ENCODE results near the gene HDAC9. TPM values are rescaled to one million over a fixed set of nuclear protein-coding genes. Genes with fewer than 3 reads are reported as not detected.

Gene HDAC9
- total RNA-seq, 4 donors from 2014 or later = 19.6 to 48.3 (median 28.4) TPM

DNA sequence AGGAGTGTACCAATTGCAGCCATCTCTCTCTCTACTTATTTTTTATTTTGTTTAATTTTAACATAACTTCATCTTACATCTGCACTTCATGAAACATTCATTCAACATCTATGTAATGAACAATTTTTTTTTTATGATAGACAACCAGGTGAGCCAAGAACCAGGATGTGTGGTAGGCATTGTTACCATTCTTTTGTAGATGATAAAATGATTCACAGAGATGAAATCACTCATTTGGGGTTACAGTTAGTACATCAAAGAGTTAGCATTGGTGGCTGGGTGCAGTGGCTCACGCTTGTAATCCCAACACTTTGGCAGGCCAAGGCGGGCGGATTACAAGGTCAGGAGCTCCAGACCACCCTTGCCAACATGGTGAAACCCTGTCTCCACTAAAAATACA, 127.8 kb downstream of the HDAC9 start:
- TF ChIP-seq, protein P1, sequence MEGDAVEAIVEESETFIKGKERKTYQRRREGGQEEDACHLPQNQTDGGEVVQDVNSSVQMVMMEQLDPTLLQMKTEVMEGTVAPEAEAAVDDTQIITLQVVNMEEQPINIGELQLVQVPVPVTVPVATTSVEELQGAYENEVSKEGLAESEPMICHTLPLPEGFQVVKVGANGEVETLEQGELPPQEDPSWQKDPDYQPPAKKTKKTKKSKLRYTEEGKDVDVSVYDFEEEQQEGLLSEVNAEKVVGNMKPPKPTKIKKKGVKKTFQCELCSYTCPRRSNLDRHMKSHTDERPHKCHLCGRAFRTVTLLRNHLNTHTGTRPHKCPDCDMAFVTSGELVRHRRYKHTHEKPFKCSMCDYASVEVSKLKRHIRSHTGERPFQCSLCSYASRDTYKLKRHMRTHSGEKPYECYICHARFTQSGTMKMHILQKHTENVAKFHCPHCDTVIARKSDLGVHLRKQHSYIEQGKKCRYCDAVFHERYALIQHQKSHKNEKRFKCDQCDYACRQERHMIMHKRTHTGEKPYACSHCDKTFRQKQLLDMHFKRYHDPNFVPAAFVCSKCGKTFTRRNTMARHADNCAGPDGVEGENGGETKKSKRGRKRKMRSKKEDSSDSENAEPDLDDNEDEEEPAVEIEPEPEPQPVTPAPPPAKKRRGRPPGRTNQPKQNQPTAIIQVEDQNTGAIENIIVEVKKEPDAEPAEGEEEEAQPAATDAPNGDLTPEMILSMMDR (IDR thresholded peaks at IDR 0.05; ENCODE audit: low read depth) = no peak

DNA sequence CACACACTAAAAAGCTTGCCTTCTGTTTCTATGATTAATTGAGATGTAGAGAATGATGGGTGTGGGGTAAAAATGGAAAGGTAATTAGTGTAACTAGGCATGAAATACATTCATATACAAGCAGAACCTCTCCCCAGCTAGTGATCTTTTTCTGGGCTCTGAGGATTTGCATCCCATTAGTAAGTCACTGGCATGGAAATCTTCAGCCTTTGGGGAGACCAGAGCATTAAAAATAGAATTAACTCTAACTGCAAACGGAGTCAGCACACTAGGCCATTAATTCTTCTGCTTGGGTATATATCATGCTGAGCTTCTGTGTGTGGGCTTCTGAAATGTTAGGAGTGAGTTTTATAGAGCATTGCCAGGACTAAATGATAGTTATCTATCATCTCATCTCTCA, 128.9 kb downstream of the HDAC9 start:
- TF ChIP-seq, protein P1 (IDR thresholded peaks at IDR 0.05; ENCODE audit: low read depth) = no peak

DNA sequence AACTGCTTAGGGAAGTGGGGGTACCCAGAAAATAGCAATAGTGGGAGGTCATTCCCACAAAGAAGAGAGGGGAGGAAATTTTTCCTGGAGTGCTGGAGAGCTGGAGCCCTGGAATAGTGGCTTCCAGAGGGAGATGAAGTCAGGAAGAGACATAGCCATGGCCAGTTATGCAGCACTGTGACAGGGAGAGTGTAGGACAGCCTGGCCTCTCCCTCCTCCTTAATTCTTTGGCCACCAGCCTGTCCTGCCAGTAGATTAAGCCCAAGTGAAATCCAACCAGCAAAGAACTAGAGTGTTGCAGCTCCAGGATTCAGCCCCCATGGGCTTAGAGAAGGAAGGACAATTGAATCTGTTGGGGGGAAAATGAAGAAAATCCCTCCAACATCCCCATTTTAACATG, 130.5 kb downstream of the HDAC9 start:
- TF ChIP-seq, protein P1 (IDR thresholded peaks at IDR 0.05; ENCODE audit: low read depth) = no peak

- TF ChIP-seq, protein P1 (IDR thresholded peaks at IDR 0.05; ENCODE audit: low read depth) = no peak
These were observed 131.2 kb downstream of the HDAC9 start for GRCh38 chr7:18626717-18627116.

- TF ChIP-seq, protein P1 (IDR thresholded peaks at IDR 0.05; ENCODE audit: low read depth) = no peak
These were observed 142.0 kb downstream of the HDAC9 start for GRCh38 chr7:18637516-18637915.

DNA sequence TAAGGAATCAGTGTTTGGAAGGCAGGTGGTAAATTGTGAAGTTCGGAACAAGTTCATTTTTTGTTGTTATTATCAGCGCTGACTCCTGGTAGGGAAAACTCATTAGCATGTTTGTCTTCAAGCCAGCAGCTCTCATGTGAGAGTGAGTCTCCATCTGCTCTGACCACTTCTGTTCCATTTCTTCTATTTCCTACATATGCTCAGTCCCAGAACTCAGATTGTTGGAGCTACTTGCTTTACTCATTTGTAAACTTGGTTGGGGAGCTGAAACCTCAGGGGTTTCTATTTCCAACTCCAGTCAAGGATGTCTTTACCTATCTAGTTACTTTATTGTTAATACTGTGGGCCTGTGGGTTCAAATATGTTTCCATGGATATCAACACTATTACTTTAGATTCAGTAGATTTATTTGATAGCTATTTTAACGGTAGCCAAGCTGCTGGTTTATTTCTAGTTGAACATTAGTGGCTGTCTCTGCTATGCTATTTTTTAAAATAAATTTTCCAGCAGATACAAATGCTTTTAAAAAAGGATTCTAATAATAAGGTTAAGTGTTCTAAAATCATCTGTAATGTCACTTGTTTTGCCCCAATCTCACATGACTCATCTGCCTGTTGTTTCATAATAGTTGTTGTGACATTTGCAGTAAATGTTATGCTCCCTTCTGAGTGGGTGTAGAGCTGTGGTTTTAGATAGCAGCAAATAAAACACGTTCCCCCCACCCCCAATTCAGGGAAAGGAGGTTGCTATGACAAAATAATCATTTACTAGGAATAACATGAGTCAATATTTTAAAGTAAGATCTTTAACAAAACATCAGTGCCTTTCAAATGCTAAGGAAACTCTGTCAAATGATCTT, 143.3 kb downstream of the HDAC9 start:
- TF ChIP-seq, protein P1 (IDR thresholded peaks at IDR 0.05; ENCODE audit: low read depth) = no peak

GRCh38 chr7:18639711-18640110, 144.2 kb downstream of the HDAC9 start:
- TF ChIP-seq, protein P1 (IDR thresholded peaks at IDR 0.05; ENCODE audit: low read depth) = no peak
